Mesenchymal stem cell (in vitro differentiated cells and primary cell): ENCODE measurements around the gene HEMK1.

Experiments used
- DNase-seq: peaks from one replicate; pipeline ENCODE4 v3.0.0-alpha.2; 2013
- H2AFZ ChIP-seq: one replicate; pipeline ENCODE4 v1.6.1; 2013; ENCODE audit warnings: low read depth, mild to moderate bottlenecking, control low read depth, inconsistent platforms, low read length, moderate library complexity
- H2AK5ac ChIP-seq: 2 replicates; pipeline ENCODE4 v1.6.1; 2013; ENCODE audit warnings: low read length, moderate library complexity, mild to moderate bottlenecking, inconsistent platforms; ENCODE audit not compliant: severe bottlenecking
- H2BK120ac ChIP-seq: one replicate; pipeline ENCODE4 v1.6.1; 2013; ENCODE audit warnings: low read depth, mild to moderate bottlenecking, inconsistent platforms, low read length, moderate library complexity
- H2BK12ac ChIP-seq, 2 experiments: one replicate each; pipeline ENCODE4 v1.6.1; 2013; ENCODE audit warnings: inconsistent platforms in 2 of 2, low read length in 2 of 2, mild to moderate bottlenecking in 2 of 2, moderate library complexity in 2 of 2, control low read depth in 1 of 2
- H2BK15ac ChIP-seq: one replicate; pipeline ENCODE4 v1.6.1; 2013; ENCODE audit warnings: mild to moderate bottlenecking, low read depth, inconsistent platforms; ENCODE audit not compliant: poor library complexity, severe bottlenecking
- H2BK5ac ChIP-seq: 2 replicates; pipeline ENCODE4 v1.6.1; 2013; ENCODE audit warnings: low read depth, mild to moderate bottlenecking, low read length, control low read depth, inconsistent platforms; ENCODE audit not compliant: poor library complexity, severe bottlenecking
- H3K14ac ChIP-seq, 2 experiments: one replicate each; pipeline ENCODE4 v1.6.1; 2013; ENCODE audit warnings: inconsistent platforms in 2 of 2, low read length in 2 of 2, control low read depth in 1 of 2, mild to moderate bottlenecking in 1 of 2, moderate library complexity in 1 of 2
- H3K18ac ChIP-seq, 2 experiments: one replicate each; pipeline ENCODE4 v1.6.1; 2013; ENCODE audit warnings: inconsistent platforms in 2 of 2, low read length in 2 of 2, control low read depth in 1 of 2, low read depth in 1 of 2, mild to moderate bottlenecking in 1 of 2
- H3K23ac ChIP-seq, 2 experiments: one replicate each; pipeline ENCODE4 v1.6.1; 2013; ENCODE audit warnings: inconsistent platforms in 2 of 2, low read length in 2 of 2, mild to moderate bottlenecking in 2 of 2, moderate library complexity in 2 of 2, control low read depth in 1 of 2
- H3K27ac ChIP-seq: 2 replicates; pipeline ENCODE4 v1.5.1; 2013; ENCODE audit warnings: mild to moderate bottlenecking, moderate library complexity, low read length, control low read depth, inconsistent platforms; ENCODE audit not compliant: poor library complexity, severe bottlenecking
- H3K27me3 ChIP-seq, 2 experiments: 2 replicates each; pipeline versions ENCODE4 v1.6.1 to v1.7.0; 2013; ENCODE audit warnings: low read length in 2 of 2, mild to moderate bottlenecking in 2 of 2, moderate library complexity in 2 of 2, control low read depth in 1 of 2, inconsistent platforms in 1 of 2; ENCODE audit not compliant: control insufficient read depth in 1 of 2, insufficient read depth in 1 of 2
- H3K36me3 ChIP-seq, 2 experiments: 2 replicates each; pipeline versions ENCODE4 v1.6.1 to v1.7.0; 2013; ENCODE audit warnings: low read length in 2 of 2, control low read depth in 1 of 2, inconsistent platforms in 1 of 2, low read depth in 1 of 2, mild to moderate bottlenecking in 1 of 2; ENCODE audit not compliant: insufficient read depth in 2 of 2, control insufficient read depth in 1 of 2
- H3K4ac ChIP-seq, 2 experiments: one replicate each; pipeline ENCODE4 v1.6.1; 2013; ENCODE audit warnings: inconsistent platforms in 2 of 2, low read length in 2 of 2, mild to moderate bottlenecking in 2 of 2, moderate library complexity in 2 of 2, control low read depth in 1 of 2, low read depth in 1 of 2
- H3K4me1 ChIP-seq: 2 replicates; pipeline ENCODE4 v1.6.1; 2013; ENCODE audit warnings: low read depth, low read length, control low read depth; ENCODE audit not compliant: control insufficient read depth, insufficient read depth
- H3K4me2 ChIP-seq: 2 replicates; pipeline ENCODE4 v1.6.1; 2013; ENCODE audit warnings: low read length, mild to moderate bottlenecking, inconsistent platforms; ENCODE audit not compliant: poor library complexity, severe bottlenecking
- H3K4me3 ChIP-seq, 2 experiments: 2 replicates each; pipeline versions ENCODE4 v1.5.1 to v1.7.0; 2013; ENCODE audit warnings: low read length in 2 of 2, mild to moderate bottlenecking in 2 of 2, control low read depth in 1 of 2, low read depth in 1 of 2; ENCODE audit not compliant: insufficient read depth in 1 of 2
- H3K79me1 ChIP-seq: replicated peaks from 2 replicates; pipeline ENCODE4 v1.6.1; 2013; ENCODE audit warnings: mild to moderate bottlenecking, control low read depth, low read length, inconsistent platforms; ENCODE audit not compliant: poor library complexity, severe bottlenecking
- H3K9ac ChIP-seq: 2 replicates; pipeline ENCODE4 v1.7.0; 2013; ENCODE audit warnings: mild to moderate bottlenecking, low read length, moderate library complexity
- H3K9me3 ChIP-seq: 2 replicates; pipeline ENCODE4 v1.7.0; 2013; ENCODE audit warnings: mild to moderate bottlenecking, low read length; ENCODE audit not compliant: control insufficient read depth
- H4K8ac ChIP-seq: one replicate; pipeline ENCODE4 v1.6.1; 2013; ENCODE audit warnings: inconsistent platforms, mild to moderate bottlenecking, low read length, moderate library complexity
- H4K91ac ChIP-seq: one replicate; pipeline ENCODE4 v1.6.1; 2013; ENCODE audit warnings: mild to moderate bottlenecking, low read length, inconsistent platforms
- WGBS: methylation state at CpG from one replicate; pipeline ENCODE4 v1.1.7; 2013; ENCODE audit warnings: mixed read lengths; 5-methylcytosine and 5-hydroxymethylcytosine counted together

The HEMK1 gene

DNA sequence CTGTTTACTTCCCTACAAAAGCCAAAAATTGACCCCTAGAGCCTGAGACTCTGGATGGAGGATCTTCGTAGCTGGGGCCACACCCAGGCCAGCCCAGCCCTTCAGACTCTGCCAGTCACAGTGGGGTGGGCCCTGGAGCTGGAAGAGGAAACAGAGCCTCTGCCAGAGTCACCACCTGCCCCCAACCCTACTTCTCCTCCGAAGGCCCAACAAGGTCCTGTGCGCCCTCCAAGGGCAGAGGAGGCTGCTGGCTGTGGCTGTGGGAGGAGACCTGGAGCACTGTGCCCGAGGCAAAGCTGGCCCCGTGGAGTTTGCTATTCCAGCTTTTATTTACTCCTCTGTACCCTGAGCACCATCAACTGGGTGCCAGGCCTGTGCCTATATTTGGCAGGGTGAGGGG is 23.2 kb downstream of the HEMK1 start:
- H2BK15ac ChIP-seq: no peak overlapping the region

DNA sequence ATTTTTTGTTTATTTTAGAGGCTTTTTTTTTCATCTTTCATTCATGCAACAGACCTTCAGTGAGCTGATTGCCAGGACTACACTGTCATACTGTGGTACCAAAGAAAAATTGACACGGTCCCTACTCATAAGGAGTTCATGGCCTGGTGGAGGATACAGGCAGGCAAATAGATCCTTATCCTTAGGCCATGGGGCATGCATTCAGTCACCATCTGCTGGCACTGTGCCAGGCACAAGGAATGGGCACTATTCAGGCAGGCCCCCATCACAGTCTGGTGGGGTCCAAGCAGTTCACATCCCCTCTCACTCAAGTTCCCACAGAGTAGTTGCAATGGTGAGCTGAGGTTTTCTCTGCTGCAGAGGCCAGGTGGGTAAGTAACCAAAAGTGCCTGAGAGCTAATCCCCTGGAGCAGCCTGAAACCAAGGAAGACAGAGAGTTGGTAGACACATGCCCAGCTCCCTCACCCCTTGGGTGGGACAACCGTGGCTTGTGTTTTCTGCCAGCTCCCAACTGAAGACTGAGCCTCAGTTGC is 25.0 kb downstream of the HEMK1 start:
- no peaks in the 10 kb centered on the region for H3K36me3 ChIP-seq
- DNase-seq: no peak
- H3K4me1 ChIP-seq: peaks cover 6% of the 10 kb centered on the region
- H3K27ac ChIP-seq: no peak overlapping the region
- WGBS: 60% methylated on average over 2 of the region's 2 CpGs
- no peaks in the 10 kb centered on the region for H3K27me3 ChIP-seq
- peak overlapping the region in 1 of 2 experiments; percentile 4 for H2BK12ac ChIP-seq
- H3K23ac ChIP-seq: no peak overlapping the region
- H2BK5ac ChIP-seq: peak overlapping the region; percentile 21
- no peak overlapping the region for H2BK120ac ChIP-seq
- peak overlapping the region; percentile 11 for H4K91ac ChIP-seq
- H2AK5ac ChIP-seq: no peak overlapping the region
- no peak overlapping the region for H3K18ac ChIP-seq
- H3K9ac ChIP-seq: no peak overlapping the region
- H3K9me3 ChIP-seq: no peaks in the 10 kb centered on the region
- H3K4me3 ChIP-seq: no peak overlapping the region
- no peak overlapping the region for H2AFZ ChIP-seq
- H3K14ac ChIP-seq: no peak overlapping the region
- H3K4me2 ChIP-seq: no peak overlapping the region
- no peaks in the 10 kb centered on the region for H3K79me1 ChIP-seq
- H2BK15ac ChIP-seq: no peak overlapping the region
- H4K8ac ChIP-seq: no peak overlapping the region
- H3K4ac ChIP-seq: no peak overlapping the region

More for the DNA sequence above, 23.2 kb downstream of the HEMK1 start:
- H3K9ac ChIP-seq: no peak overlapping the region
- H3K9me3 ChIP-seq: no peaks in the 10 kb centered on the region
- 71% methylated on average over 2 of the region's 5 CpGs for WGBS
- no peak overlapping the region for H4K91ac ChIP-seq
- no peak overlapping the region for H3K23ac ChIP-seq
- H3K4ac ChIP-seq: no peak overlapping the region
- H3K14ac ChIP-seq: no peak overlapping the region
- H2BK120ac ChIP-seq: no peak overlapping the region
- H3K27ac ChIP-seq: no peak overlapping the region
- H3K79me1 ChIP-seq: no peaks in the 10 kb centered on the region
- no peak overlapping the region for H2BK5ac ChIP-seq
- H2BK12ac ChIP-seq: no peak overlapping the region
- H3K27me3 ChIP-seq: no peaks in the 10 kb centered on the region
- H2AFZ ChIP-seq: no peak overlapping the region
- H4K8ac ChIP-seq: no peak overlapping the region
- H2AK5ac ChIP-seq: no peak overlapping the region
- H3K4me3 ChIP-seq: no peak overlapping the region
- DNase-seq: no peak
- no peak overlapping the region for H3K4me2 ChIP-seq
- H3K18ac ChIP-seq: peak overlapping the region in 1 of 2 experiments; percentile 9
- H3K4me1 ChIP-seq: peaks cover 5% of the 10 kb centered on the region
- H3K36me3 ChIP-seq: no peaks in the 10 kb centered on the region

DNA sequence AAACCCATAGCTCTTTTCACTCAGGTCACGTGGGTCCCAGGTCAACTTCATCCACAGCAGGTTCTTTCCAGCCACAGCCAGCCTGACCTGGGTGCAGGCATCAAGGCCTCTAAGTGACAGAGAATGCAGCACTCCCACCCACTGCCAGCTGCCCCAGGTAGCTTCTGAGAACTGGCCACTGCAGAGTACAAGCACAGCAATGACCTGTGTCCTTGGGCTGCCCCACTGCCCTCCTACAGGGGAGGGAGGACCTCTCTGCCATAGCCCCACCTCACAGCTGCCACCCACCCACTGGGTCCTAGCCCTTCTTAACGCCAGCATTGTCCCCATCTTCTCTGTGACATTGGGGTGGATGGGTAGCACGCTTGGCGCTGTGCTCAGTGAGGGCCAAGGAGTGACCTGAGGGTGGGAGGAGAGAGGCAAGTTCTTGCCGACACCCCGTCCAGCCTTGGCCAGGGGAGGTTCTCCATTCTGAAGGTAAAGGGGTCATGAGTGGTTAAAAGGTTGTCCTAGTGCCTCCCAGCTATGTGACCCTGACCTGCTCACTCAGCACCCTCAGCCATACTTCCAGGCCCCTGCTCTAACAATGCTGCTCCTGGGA is 29.9 kb downstream of the HEMK1 start:
- Histone ChIP-seq H3K18ac (no peak overlapping the region), H4K8ac (no peak overlapping the region), H3K9ac (no peak overlapping the region), H2AK5ac (peak overlapping the region; percentile 90), H2AFZ (no peak overlapping the region), H3K27me3 (no peaks in the 10 kb centered on the region), H3K36me3 (peaks cover 0 to 2% of the 10 kb centered on the region in 2 experiments), H3K4me3 (no peak overlapping the region), H3K4me2 (no peak overlapping the region), H3K23ac (no peak overlapping the region), H3K9me3 (no peaks in the 10 kb centered on the region), H2BK15ac (peak overlapping the region; percentile 84), H2BK5ac (no peak overlapping the region), H3K27ac (no peak overlapping the region), H3K4ac (peak overlapping the region in 1 of 2 experiments; percentile 37), H3K79me1 (peaks cover 2% of the 10 kb centered on the region), H3K14ac (no peak overlapping the region), H2BK12ac (peak overlapping the region; percentile 72 to 88), H3K4me1 (peaks cover 34% of the 10 kb centered on the region), H4K91ac (peak overlapping the region; percentile 45), H2BK120ac (no peak overlapping the region)
- no peak for DNase-seq
- 86% methylated on average over 4 of the region's 6 CpGs for WGBS

- Histone ChIP-seq H3K36me3 (peaks cover 0 to 7% of the 10 kb centered on the region in 2 experiments), H3K4ac (peak overlapping the region; percentile 37 to 57), H3K14ac (no peak overlapping the region), H4K8ac (no peak overlapping the region), H2AK5ac (peak overlapping the region; percentile 90), H3K23ac (no peak overlapping the region), H3K27ac (no peak overlapping the region), H3K27me3 (no peaks in the 10 kb centered on the region), H3K4me1 (peaks cover 34% of the 10 kb centered on the region), H3K9ac (no peak overlapping the region), H3K18ac (peak overlapping the region; percentile 2 to 29), H2BK15ac (peak overlapping the region; percentile 84), H4K91ac (peak overlapping the region; percentile 95), H3K79me1 (peaks cover 2% of the 10 kb centered on the region), H3K4me2 (no peak overlapping the region), H2BK12ac (peak overlapping the region; percentile 88 to 92), H2AFZ (no peak overlapping the region), H2BK5ac (peak overlapping the region; percentile 2), H2BK120ac (no peak overlapping the region), H3K9me3 (no peaks in the 10 kb centered on the region), H3K4me3 (no peak overlapping the region)
- DNase-seq: no peak
- 97% methylated on average over 1 of the region's 1 CpG for WGBS
Observed at GRCh38 chr3:50599716-50600118, 30.4 kb downstream of the HEMK1 start.
